Adrenal gland (tissue), 5 donors: ENCODE measurements around the gene MGAT5B.

Experiments
- CTCF ChIP-seq, 6 experiments: fragments of 450-650 bp in 4 of 6; fragments of 200-600 bp in 2 of 6; sonication (generic) in 1 of 6; IDR thresholded peaks; 1 replicate in 5 of 6; 2 replicates in 1 of 6; pipeline versions ENCODE4 v1.5.1 to v1.8.0; 2016 to 2021; ENCODE audit warnings: antibody characterized with exemption in 6 of 6, mild to moderate bottlenecking in 2 of 6, moderate library complexity in 1 of 6
- POLR2A ChIP-seq, 2 donors: fragments of 450-650 bp; IDR thresholded peaks; one replicate each; pipeline ENCODE4 v1.6.1; 2017; ENCODE audit warnings: antibody characterized with exemption in 2 of 2, mild to moderate bottlenecking in 2 of 2, moderate library complexity in 1 of 2
- donor health status: DM: no; HTN: no; CAD: no.

GRCh38 chr17:76830987-76831715, 37.1 kb upstream of the MGAT5B start:
- TF ChIP-seq CTCF (IDR thresholded peaks at IDR 0.05) = no peak
- TF ChIP-seq POLR2A (IDR thresholded peaks at IDR 0.05) = no peak
